H1 (cell line): Measurements from ENCODE around the gene NOB1. TPM values are rescaled to one million over a fixed set of nuclear protein-coding genes. Genes with fewer than 3 reads are reported as not detected.
"Not testable (repeated sequence)": the region's sequence is repeated elsewhere in the genome, so short reads cannot be mapped to it uniquely, and the experiment has no call there.

Experiments used
- CTCF ChIA-PET: fragments of 300-600 bp; sonication (Branson Sonifier 250); formaldehyde crosslinking; loops from one replicate; lab custom pipeline; 2021; ENCODE audit not compliant: partially characterized antibody; lab: Charles Lee
- POLR2A ChIA-PET: fragments of 300-600 bp; sonication (Branson Sonifier 250); formaldehyde crosslinking; loops from one replicate; lab custom pipeline; 2021; ENCODE audit warnings: inconsistent platforms; ENCODE audit not compliant: partially characterized antibody; lab: Charles Lee
- DNase-seq, 2 experiments: peaks; one replicate each; pipeline versions ENCODE4 v3.0.0 to v3.0.0-alpha.2; 2010 to 2022; ENCODE audit warnings: low spot score in 2 of 2, low read depth in 1 of 2, mixed read lengths in 1 of 2
- FAIRE-seq: peaks from 2 replicates; lab custom pipeline; 2011; peaks lifted over from hg19 to GRCh38; lab: Jason Lieb, UNC
- H2AFZ ChIP-seq: 2 replicates; pipeline ENCODE4 v1.8.1; 2012; ENCODE audit warnings: low read length, inconsistent platforms
- H2AK5ac ChIP-seq: 2 replicates; pipeline ENCODE4 v1.6.1; 2013; ENCODE audit warnings: low read depth, low read length
- H2BK120ac ChIP-seq: replicated peaks from 2 replicates; pipeline ENCODE3; 2013; ENCODE audit warnings: low read depth, low read length, inconsistent platforms
- H2BK12ac ChIP-seq: 2 replicates; pipeline ENCODE4 v1.6.1; 2013; ENCODE audit warnings: low read depth, low read length
- H2BK15ac ChIP-seq: 2 replicates; pipeline ENCODE4 v1.6.1; 2013; ENCODE audit warnings: low read length
- H2BK20ac ChIP-seq: 2 replicates; pipeline ENCODE4 v1.6.1; 2013; ENCODE audit warnings: low read length
- H2BK5ac ChIP-seq: 2 replicates; pipeline ENCODE4 v1.6.1; 2013; ENCODE audit warnings: low read depth, low read length
- H3K14ac ChIP-seq: 2 replicates; pipeline ENCODE4 v1.6.1; 2013; ENCODE audit warnings: inconsistent platforms; ENCODE audit not compliant: insufficient read length
- H3K18ac ChIP-seq: 2 replicates; pipeline ENCODE4 v1.6.1; 2013; ENCODE audit warnings: low read length; ENCODE audit errors: extremely low read depth
- H3K23ac ChIP-seq: 2 replicates; pipeline ENCODE4 v1.6.1; 2013; ENCODE audit warnings: inconsistent platforms; ENCODE audit not compliant: insufficient read length
- H3K23me2 ChIP-seq: 2 replicates; pipeline ENCODE4 v1.6.1; 2013; ENCODE audit warnings: low read depth, low read length
- H3K27ac ChIP-seq: 2 replicates; pipeline ENCODE4 v1.6.1; 2011; ENCODE audit warnings: low read depth, low read length, inconsistent platforms
- H3K27me3 ChIP-seq, 4 experiments: replicated peaks in 1 of 4; 1 replicate in 1 of 4; 2 replicates in 3 of 4; pipeline versions ENCODE4 v1.6.1 to v1.8.1; 2011 to 2013; ENCODE audit warnings: low read length in 3 of 4, mild to moderate bottlenecking in 3 of 4, inconsistent platforms in 2 of 4, mixed read lengths in 2 of 4, moderate library complexity in 1 of 4; ENCODE audit not compliant: control insufficient read depth in 3 of 4, insufficient read depth in 3 of 4; ENCODE audit errors: extremely low read depth in 1 of 4
- H3K36me3 ChIP-seq, 4 experiments: 2 replicates each; pipeline versions ENCODE4 v1.6.1 to v1.8.1; 2011 to 2013; ENCODE audit warnings: mild to moderate bottlenecking in 4 of 4, low read length in 3 of 4, moderate library complexity in 2 of 4, control low read depth in 1 of 4, inconsistent platforms in 1 of 4; ENCODE audit not compliant: insufficient read depth in 4 of 4, control insufficient read depth in 2 of 4
- H3K4ac ChIP-seq: replicated peaks from 2 replicates; pipeline ENCODE3; 2013; ENCODE audit warnings: low read length, low read depth, mixed read lengths, inconsistent platforms; ENCODE audit not compliant: insufficient read length
- H3K4me1 ChIP-seq, 4 experiments: replicated peaks in 1 of 4; 1 replicate in 1 of 4; 2 replicates in 3 of 4; pipeline versions ENCODE4 v1.6.1 to v1.8.1; 2011 to 2013; ENCODE audit warnings: low read length in 3 of 4, inconsistent platforms in 2 of 4, mixed read lengths in 1 of 4; ENCODE audit not compliant: insufficient read depth in 4 of 4, control insufficient read depth in 3 of 4
- H3K4me2 ChIP-seq, 2 experiments: 2 replicates each; pipeline versions ENCODE4 v1.6.1 to v1.8.1; 2011 to 2013; ENCODE audit warnings: low read depth in 2 of 2, low read length in 2 of 2, control low read depth in 1 of 2, inconsistent platforms in 1 of 2, mild to moderate bottlenecking in 1 of 2; ENCODE audit not compliant: insufficient read depth in 1 of 2
- H3K4me3 ChIP-seq, 4 experiments: fragments of 200-600, 300-600 bp in 1 of 4; sonication (generic), shearing (Covaris generic), sonication (Bioruptor Twin) in 1 of 4; 2 replicates each; pipeline versions ENCODE4 v1.5.1 to v1.8.1; 2011 to 2016; ENCODE audit warnings: low read length in 4 of 4, low read depth in 3 of 4, control low read depth in 2 of 4, inconsistent platforms in 2 of 4, mild to moderate bottlenecking in 2 of 4, mixed read lengths in 1 of 4, moderate library complexity in 1 of 4; ENCODE audit not compliant: insufficient read depth in 2 of 4; ENCODE audit errors: extremely low read depth in 1 of 4
- H3K56ac ChIP-seq: replicated peaks from 2 replicates; pipeline ENCODE3; 2013; ENCODE audit warnings: low read depth, mild to moderate bottlenecking, mixed read lengths, low read length, inconsistent platforms; ENCODE audit not compliant: insufficient read length
- H3K79me1 ChIP-seq: 2 replicates; pipeline ENCODE4 v1.6.1; 2013; ENCODE audit warnings: low read depth, low read length, control low read depth
- H3K79me2 ChIP-seq, 2 experiments: 2 replicates each; pipeline versions ENCODE4 v1.6.1 to v1.8.1; 2012 to 2013; ENCODE audit warnings: low read length in 2 of 2, mild to moderate bottlenecking in 2 of 2, inconsistent platforms in 1 of 2; ENCODE audit not compliant: insufficient read depth in 2 of 2, control insufficient read depth in 1 of 2
- H3K9ac ChIP-seq, 4 experiments: replicated peaks in 1 of 4; 1 replicate in 1 of 4; 2 replicates in 3 of 4; pipeline versions ENCODE4 v1.6.1 to v1.8.1; 2011 to 2013; ENCODE audit warnings: low read depth in 3 of 4, low read length in 3 of 4, control low read depth in 2 of 4, mild to moderate bottlenecking in 2 of 4, moderate library complexity in 2 of 4, inconsistent platforms in 1 of 4; ENCODE audit errors: extremely low read depth in 1 of 4
- H3K9me3 ChIP-seq, 2 experiments: 2 replicates each; pipeline versions ENCODE4 v1.6.1 to v1.8.1; 2012 to 2013; ENCODE audit warnings: mild to moderate bottlenecking in 2 of 2, moderate library complexity in 2 of 2, control low read depth in 1 of 2, inconsistent platforms in 1 of 2, low read depth in 1 of 2, low read length in 1 of 2, mixed read lengths in 1 of 2; ENCODE audit not compliant: insufficient read depth in 2 of 2
- H4K20me1 ChIP-seq, 2 experiments: replicated peaks in 1 of 2; 2 replicates each; pipeline versions ENCODE3 to v1.8.1; 2011 to 2013; ENCODE audit warnings: inconsistent platforms in 2 of 2, low read length in 2 of 2, mild to moderate bottlenecking in 1 of 2; ENCODE audit not compliant: insufficient read depth in 2 of 2, control insufficient read depth in 1 of 2
- H4K5ac ChIP-seq: 2 replicates; pipeline ENCODE4 v1.6.1; 2013; ENCODE audit warnings: low read length, low read depth, mixed read lengths, inconsistent platforms; ENCODE audit not compliant: insufficient read length
- H4K8ac ChIP-seq: 2 replicates; pipeline ENCODE4 v1.8.0; 2013; ENCODE audit warnings: mild to moderate bottlenecking, moderate library complexity, low read length, inconsistent platforms; ENCODE audit not compliant: insufficient read depth; ENCODE audit errors: extremely low read depth
- H4K91ac ChIP-seq: replicated peaks from 2 replicates; pipeline ENCODE3; 2013; ENCODE audit warnings: low read length, mixed read lengths, inconsistent platforms; ENCODE audit not compliant: insufficient read length
- WGBS, 2 experiments: shearing (Covaris generic) in 1 of 2; methylation state at CpG; one replicate each; pipeline versions ENCODE4 v1.1.6 to v1.1.7; 2013 to 2015; ENCODE audit warnings: low lambda C conversion rate in 2 of 2, mixed read lengths in 2 of 2, inconsistent platforms in 1 of 2, low coverage in 1 of 2, missing lambda C conversion rate in 1 of 2; ENCODE audit not compliant: insufficient replicate concordance in 2 of 2, insufficient coverage in 1 of 2, insufficient read length in 1 of 2; ENCODE audit errors: extremely low coverage in 1 of 2, missing lambda C conversion rate in 1 of 2; 5-methylcytosine and 5-hydroxymethylcytosine counted together
- polyA plus RNA-seq, 7 experiments: library from polyadenylated mRNA; depleted of rRNA in 3 of 7; stranded (reverse) in 5 of 7; unstranded in 2 of 7; fragments of >200 nt in 5 of 7; fragments of 200-250 nt in 2 of 7; gene quantifications; 1 replicate in 5 of 7; 2 replicates in 1 of 7; 4 replicates in 1 of 7; pipeline versions ENCODE4 v1.2.1 to v1.2.3, GENCODE V29; 2011 to 2013; ENCODE audit warnings: missing spikeins in 2 of 7, mixed read lengths in 2 of 7
- total RNA-seq: library from RNA; stranded (reverse); fragmentation: NEBNext Ultra II Directional; extraction: Animal tissue kit (Norgen Biotek cat#: 25700); gene quantifications from 2 replicates; pipeline ENCODE4 v1.2.1, GENCODE V29; 2021

The NOB1 gene
- total and polyA plus RNA-seq, 2 of the 8 experiments (the other 6 are each of a cell fraction or from before 2014, with no cell fraction given) = 88.2 to 108 TPM

DNA sequence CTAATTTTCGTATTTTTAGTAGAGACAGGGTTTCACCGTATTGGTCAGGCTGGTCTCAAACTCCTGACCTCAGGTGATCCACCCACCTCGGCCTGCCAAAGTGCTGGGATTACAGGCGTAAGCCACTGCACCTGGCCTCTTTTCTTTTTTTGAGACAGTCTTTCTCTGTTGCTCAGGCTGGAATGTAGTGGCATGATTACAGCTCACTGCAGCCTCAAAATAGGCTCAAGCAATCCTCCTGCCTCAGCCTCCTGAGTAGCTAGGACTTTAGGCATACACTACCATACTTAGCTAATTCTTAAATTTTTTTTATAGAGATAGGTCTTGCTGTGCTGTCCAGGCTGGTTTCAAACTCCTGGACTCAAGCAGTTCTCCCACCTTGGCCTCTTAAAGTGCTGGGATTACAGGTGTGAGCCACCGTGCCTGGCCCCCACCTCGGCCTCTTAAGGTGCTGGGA, 36.7 kb upstream of the NOB1 start:
- H3K18ac ChIP-seq, H2BK12ac ChIP-seq, H4K91ac ChIP-seq, H3K23ac ChIP-seq, H3K4me3 ChIP-seq, H2BK5ac ChIP-seq, H4K8ac ChIP-seq, H3K9ac ChIP-seq, DNase-seq, H3K79me2 ChIP-seq, H3K27me3 ChIP-seq, H3K4ac ChIP-seq, H2BK15ac ChIP-seq, H2AFZ ChIP-seq, H3K14ac ChIP-seq, H3K4me1 ChIP-seq, H3K4me2 ChIP-seq, H3K36me3 ChIP-seq, H3K27ac ChIP-seq, H3K9me3 ChIP-seq, H2AK5ac ChIP-seq, FAIRE-seq, POLR2A ChIA-PET, H3K56ac ChIP-seq, H4K5ac ChIP-seq, H2BK20ac ChIP-seq, H4K20me1 ChIP-seq, H2BK120ac ChIP-seq, H3K79me1 ChIP-seq, H3K23me2 ChIP-seq: not testable (repeated sequence)
- 87% methylated on average over 6 of the region's 6 CpGs; no CpG with 5 or more reads in 1 of the 2 experiments for WGBS, 2 experiments
- CTCF ChIA-PET = interaction anchor here (0.6 to 1.4 kb wide), 8 partner anchors 12 to 231 kb away, joined by 3 read pairs; no protein-coding TSS in a partner anchor
